HuH-7.5 (cell line): Measurements from ENCODE around the gene SPC24.

Experiments
- DNase-seq: peaks from one replicate; pipeline ENCODE4 v3.0.0; 2011; ENCODE audit warnings: low spot score

The SPC24 gene, protein sequence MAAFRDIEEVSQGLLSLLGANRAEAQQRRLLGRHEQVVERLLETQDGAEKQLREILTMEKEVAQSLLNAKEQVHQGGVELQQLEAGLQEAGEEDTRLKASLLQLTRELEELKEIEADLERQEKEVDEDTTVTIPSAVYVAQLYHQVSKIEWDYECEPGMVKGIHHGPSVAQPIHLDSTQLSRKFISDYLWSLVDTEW

DNA sequence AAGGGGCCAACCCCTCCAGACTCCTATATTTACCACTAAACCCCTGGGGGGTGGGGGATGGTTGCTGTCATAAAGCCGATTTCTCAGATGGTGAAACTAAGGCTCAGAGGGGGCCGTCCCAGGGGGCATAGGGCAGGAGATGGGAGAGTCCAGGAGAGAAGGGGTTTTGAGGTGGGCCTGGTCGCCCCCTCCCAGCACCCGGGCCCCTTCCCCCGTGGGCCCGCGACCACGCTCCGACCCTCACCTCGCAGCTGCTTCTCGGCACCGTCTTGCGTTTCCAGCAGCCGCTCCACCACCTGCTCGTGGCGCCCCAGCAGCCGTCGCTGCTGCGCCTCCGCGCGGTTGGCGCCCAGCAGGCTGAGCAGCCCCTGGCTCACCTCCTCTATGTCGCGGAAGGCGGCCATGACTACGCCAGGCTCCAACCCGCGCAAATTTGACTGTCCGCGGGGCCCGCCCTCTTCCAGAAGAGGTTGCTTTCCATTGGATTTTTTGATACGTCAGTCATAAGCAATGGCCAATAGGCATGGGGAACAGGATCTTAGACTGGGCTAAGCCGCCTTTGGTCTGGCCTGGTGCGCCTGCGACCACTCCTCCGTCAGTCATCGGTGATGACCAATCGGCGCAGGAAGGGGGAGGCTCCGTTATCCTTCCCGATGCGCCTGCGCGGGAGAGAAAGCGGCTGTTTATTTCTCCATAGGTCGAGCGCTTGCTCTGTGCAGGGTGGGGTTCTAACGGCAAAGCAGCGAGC lies at the start of gene SPC24:
Gene SPC24, minus strand, starts transcription at position 410 of the 748 bp plus-strand sequence. Its CDS starts 6 bp downstream, at position 404.
- DNase-seq, result peak; percentile 99

DNA sequence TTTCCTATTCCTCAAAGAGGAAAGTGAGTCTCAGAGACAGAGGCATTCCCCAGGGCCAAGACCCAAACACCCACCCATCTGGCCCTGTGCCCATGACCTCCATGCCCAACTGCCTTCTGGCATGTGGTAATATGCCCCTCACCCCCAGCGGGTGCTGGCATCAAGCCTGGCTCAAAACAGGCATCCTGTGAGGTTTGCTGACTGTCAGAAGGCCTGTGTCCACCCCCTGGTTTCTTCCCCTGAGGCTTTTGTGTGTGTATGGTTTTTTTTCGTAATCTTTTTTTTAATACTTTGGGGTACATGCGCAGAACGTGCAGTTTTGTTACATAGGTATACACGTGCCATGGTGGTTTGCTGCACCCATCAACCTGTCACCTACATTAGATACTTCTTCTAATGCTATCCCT lies 49.4 kb upstream of the SPC24 start:
- DNase-seq, result no peak

DNA sequence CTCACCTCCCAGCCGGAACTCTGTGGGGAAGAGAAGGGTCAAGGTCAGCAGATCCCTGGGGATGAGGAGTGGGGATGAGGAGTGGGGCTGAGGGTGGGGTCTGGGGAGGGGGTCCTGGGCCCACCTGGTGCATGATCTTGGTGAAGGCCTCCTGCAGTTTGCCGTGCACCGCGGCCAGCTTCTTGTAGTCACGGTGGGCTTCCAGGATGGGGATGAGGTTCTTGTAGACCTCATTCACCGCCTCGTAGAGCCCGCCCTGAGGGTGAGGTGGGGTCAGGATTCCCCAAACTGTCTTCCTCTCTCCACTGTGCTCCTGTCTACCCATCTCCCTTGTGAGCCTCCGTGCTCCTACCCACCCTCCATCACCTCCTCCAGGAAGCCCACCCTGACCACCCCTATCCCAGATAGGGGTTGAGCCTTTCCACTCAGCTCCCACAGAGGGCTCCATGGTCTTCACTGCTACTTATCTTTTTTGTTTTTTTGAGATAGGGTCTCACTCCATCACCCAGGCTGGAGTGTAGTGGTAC lies 48.6 kb upstream of the SPC24 start:
- DNase-seq, result no peak

DNA sequence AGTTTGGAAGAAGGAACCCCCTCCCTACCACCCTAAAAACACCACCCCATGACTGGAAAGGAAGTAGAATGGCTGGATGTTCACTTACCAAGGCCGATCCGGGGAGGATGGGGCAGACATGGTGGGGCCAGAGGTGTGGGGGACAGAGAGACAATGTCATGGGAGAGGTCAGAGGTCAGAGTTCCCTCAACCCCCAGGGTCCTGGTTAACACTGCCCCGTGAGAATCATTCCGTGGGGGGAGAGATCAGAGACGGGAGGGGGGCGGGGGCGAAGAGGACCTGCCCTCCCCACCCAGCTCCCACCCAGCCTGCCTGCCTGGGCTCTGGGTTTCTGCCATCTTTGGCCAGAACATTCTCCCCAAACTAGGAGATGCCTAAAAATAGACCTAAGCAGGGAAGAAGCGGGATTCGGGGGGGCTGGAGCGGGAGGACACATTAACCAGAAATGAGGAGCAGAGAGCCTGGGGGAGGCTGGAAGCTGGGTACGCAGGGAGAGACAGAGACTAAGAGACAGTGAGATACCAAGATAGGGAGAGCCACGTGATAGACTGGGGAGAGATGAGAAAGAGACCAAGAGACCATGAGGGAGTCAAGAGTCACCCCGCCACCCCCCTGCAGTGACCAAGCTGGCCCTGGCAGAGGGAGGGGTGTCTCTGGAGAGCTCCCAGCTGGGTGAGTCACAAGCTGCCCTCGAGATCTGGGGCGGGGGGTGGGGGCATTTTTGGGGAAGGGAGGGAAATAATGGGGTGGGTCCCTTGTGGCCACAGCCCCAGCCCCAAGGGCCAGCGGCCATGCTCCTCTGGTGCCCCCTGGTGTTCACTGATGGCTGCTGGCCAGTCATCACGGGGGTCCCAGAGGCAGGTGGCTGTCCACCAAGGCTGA lies 47.9 kb upstream of the SPC24 start:
- DNase-seq, result peak; percentile 88

DNA sequence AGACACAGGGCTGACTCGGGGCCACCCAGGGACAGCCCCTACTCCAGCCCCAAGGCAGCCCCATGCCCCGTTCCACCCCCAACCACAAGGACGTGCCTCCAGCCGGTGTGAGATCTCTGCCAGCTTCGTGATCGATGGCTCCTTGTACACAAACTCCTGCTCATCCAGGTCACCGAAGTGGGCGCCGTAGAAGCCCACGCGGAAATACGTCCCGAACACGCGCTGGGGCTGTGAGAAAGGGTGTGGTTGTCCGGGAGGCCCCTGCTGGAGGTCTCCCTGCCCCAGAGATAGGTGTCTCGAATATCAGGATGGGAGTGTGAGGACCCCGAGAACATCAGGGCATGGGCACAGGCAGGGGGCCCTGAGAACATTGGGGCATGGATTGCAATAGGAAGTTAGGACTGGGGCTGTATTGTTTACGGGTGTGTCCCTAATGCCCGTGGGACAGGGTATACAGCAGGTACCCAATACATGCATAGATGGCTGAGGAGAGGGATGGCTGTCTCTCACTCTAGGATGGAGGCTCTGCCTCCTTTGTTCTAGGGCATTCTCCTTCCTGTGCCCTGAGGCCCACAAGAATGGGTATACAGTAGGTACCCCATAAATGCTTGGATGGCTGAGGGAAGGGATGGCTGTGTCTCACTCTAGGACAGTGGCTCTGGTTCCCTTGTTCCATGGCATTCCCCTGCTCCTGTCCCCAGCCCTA lies 47.1 kb upstream of the SPC24 start:
- no peak for DNase-seq

DNA sequence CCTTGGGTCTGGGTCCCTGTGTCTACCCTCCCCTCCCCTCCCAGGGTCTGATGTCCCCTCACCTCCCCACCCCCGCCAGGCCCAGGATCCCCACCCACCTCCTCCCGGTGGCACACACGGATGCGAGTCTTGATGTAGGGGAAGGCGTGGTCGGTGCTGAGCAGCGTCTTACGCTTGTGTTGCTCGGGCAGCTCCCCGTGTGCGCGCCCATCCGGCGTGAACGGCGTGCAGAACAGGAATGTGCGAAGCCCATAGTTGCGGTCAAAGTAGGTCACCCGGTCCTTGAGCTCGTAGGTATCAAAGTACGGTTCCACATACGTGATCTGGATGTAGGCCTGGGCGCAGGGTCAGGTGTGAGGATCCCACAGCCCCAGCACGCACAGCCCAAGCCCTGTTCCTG lies 46.2 kb upstream of the SPC24 start:
- DNase-seq, result no peak

DNA sequence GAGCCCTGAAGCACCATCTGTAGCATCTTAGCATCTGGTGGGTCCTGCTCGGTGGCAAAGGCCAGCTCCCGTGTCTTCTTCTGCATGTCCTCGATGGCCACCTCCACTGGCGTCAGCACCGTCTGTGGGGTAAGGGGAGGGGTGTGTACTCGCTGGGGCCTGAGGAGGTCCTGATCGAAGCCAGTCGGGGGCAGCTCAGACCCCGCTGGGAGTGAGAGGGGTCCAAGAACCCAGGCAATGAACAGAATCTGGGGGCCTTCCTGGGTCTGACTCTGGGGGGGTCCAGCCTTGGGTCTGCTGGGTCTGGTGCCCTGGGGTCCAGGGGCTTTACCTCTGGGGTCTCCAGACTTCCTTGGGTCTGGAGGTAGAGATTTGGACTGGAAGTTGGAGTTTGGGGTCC lies 45.3 kb upstream of the SPC24 start:
- DNase-seq, result no peak

DNA sequence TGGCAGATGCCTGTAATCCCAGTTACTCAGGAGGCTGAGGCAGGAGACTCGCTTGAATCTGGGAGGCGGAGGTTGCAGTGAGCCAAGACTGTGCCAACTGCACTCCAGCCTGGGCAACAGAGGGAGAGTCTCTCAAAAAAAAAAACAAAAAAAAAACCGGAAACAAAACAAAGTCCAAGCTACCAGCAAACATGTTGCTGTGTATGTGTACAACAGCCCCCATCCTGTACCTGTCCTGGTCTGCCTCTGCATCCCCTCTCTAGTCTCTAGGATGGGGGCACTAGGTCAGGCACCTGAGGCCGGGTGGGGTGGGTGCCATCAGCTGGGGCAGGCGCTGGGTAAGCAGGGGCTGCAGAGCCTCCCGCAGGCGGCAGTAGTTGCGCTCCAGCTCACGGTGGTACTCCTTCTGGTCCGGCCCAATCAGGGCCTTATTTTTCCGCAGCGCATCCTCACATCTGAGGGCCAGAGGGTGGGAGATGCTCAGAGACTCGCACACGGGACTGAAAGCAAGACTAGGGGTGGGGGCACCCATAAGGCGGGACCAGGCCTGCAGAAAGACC lies 44.5 kb upstream of the SPC24 start:
- DNase-seq, result no peak

DNA sequence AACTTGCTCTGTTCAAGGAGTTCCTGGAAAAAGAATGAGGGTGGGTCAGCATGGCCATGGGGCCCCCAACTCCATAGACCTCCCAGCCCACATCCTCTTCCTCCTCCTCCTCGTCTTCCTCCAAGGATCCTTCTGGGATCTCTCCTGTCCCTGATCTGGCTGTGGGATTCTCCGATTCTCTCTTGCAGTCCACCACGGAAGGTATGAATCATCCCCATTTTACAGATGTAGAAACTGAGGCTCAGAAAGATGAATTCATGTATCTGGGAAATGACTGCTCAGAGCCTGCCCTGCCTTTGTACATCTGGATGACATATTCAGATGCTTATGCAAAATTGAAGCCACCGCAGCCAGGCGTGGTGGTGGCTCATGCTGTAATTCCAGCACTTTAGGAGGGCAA lies 43.9 kb upstream of the SPC24 start:
- no peak for DNase-seq

DNA sequence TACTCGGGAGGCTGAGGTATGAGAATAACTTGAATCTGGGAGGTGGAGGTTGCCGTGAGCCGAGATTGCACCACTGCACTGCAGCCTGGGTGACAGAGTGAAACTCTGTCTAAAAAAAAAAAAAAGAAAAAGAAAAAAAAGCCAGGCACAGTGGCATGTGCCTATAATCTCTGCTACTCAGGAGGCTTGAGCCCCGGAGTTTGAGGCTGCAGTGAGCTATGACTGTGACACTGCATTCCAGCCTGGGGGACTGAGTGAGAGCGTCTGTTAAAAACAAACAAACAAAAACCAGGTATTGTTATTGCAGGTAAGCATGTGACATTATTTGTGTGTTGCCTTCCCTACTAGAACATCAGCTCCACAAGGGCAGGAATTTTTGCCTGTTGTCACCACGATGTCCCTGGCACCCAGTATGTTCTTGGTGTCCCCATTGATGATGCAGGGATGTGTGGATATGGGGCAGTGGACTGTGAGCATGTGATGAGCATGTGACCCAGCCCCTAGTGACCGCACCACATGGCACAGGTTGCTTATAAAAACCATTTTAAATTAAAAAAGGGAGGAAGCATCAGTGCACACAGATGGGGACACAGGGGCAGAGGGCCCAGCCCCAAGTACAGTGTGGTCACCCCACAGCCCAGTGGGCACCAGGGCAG lies 43.3 kb upstream of the SPC24 start:
- DNase-seq, result no peak

DNA sequence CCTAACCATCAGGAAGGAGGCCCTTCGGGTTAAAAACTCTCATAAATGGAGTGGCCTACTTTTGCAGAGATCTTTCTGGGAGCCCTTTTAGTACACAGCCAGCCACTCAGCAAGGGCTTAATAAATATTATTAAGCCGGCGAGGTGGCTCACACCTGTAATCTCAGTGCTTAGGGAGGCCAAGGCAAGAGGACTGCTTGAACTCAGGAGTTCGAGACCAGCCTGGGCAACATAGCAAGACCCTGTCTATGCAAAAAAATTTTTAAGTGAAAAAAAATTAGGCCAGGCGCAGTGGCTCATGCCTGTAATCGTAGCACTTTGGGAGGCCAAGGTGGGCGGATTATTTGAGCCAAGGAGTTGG lies 42.6 kb upstream of the SPC24 start:
- no peak for DNase-seq

DNA sequence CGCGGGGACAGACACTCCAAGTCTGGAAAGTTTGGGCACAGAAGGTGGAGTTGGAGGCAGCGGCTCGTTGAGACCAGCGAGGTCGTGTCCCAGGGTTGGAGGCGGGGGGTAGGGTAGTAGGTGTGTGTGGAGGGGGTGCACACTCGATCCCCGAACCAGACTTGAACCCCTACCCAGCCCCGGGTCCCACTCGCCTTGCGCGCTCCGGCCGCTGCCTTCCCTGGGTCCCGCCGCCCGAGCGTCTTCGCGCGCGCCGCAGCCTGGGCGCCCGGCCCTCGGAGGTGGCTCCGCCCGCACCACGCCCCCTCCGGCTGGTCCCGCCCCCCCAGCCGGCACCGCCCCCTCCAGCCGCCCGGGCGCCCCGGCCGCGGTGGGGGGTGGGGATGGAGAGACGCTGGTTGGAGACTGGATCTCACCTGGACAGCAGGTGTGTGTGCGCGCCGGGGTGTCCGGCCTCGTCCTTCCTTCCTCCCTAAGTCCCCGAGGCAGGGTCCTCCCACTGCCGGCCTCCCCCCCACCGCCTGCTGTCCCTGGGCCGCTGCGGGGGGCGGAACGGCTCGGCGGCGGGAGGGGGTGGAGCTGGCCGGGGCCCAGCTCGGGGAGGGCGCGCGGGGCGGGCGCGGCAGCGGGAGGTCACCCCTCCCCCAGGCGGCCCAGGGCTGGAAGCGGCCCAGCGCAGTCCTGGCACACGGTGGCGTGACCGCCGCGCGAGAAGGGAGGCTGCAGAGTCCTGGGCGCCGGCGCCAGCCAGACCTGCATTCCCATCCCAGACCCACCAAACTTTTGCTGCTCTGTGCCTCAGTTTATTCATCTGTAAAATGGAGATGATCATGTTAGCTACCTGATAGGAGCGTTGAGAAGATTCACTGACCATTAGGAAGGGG lies 42.0 kb upstream of the SPC24 start, which contains the start of gene KANK2:
Gene KANK2, minus strand, starts transcription at position 255 of the 884 bp plus-strand sequence. CDS start 3,034 bp downstream, outside the sequence.
- DNase-seq, result peak; percentile 99

DNA sequence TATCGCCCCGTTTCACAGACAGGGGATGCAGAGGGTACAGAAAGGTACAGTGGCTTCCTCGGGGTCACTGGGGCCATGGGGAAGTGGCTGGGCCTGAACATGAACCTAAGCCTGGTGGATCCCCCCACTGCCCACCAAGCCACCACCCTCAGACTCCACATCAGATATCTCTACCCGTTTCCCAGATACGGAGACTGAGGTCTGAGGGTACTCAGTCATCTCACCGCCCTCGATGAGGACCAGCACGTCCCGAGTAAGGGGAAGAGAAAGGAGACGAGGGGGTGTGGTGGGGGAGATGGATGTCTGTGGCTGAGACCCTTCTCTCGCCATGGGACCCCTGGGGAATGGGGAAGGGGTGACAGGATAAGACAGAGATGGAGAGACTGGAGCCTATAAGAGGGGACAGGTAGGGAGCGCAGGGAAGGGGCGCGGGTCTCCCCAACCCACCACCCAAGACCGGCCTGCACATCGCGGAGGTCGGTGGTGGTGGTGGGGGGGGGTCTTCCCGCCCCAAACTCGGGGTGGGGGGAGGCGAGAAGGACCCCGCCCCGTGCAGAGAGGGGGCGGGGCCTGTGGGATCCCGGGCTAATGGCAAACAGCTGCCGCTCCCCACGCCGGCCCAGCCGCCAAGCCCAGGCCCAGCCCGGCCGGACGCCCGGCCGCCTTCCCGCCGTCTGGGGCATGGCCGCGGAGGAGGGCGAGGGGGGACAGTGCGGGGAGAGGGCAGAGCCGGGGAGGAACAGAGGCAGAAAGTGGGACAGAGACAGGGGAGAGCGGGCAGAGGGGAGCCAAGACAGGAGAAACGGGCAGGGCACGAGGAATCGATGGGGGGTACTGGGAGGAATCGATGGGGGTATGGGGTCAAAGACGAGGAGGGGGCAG lies 41.1 kb upstream of the SPC24 start:
- peak; percentile 73 for DNase-seq

DNA sequence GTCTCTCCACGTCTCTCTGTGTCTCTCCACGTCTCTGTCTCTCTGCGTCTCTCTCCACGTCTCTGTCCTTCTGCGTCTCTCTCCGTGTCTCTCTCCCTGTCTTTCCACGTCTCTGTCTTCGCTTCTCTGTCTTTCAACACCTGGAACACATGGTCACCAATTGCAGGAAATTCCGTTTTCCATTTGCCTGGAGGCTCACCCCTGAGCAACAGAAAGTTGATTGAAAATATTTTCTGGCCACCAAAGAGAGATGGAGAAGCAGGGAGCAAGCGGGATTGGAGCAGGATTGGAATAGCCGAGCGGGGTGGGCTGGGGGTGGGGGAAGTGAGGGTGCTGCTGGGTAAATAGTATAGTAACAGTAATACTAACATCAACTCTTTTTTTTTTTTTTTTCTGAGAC lies 40.1 kb upstream of the SPC24 start:
- no peak for DNase-seq

DNA sequence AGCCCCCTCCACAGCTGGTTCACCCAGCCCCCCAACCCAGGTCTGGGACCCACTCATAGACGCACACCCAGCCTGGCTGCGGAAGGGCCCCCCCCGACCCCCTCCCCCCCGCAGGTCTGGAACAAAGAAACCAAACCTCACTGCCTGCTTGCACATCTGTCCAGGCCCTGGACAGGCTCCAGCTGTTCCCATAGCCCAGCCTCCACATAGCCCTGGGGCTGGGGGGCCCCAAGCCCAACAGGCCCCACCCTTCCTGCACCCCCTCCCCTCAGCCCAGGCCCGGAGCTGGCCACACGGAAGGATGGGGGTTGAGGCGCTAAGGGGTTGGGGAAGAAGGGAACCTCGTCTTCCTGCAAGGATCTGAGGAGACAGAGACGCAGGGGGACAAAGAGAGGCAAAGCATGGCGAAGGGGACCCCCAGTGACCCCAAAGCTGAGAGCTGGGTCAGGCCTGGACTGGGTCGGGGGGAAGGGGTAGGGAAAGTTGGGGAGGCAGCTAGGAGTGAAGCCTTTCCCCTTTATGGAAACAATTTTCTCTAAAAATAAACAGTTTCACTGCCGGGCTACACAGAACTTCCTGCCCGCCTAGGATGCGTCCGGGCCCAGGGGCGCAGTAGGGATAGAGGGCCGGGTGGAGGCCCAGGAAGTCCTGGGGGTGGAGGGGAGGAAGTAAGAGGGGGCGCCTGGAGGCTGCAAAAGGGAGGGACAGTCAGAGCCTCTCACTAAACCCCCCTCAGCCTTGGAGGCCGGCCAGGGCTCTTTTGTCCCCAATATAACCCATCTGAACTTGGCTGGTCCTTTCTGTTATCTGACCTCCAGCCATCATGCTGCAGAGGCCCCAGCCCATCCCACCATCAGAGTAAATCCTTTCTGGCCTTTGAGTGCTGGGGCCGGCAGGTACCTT lies 39.3 kb upstream of the SPC24 start:
- no peak for DNase-seq

DNA sequence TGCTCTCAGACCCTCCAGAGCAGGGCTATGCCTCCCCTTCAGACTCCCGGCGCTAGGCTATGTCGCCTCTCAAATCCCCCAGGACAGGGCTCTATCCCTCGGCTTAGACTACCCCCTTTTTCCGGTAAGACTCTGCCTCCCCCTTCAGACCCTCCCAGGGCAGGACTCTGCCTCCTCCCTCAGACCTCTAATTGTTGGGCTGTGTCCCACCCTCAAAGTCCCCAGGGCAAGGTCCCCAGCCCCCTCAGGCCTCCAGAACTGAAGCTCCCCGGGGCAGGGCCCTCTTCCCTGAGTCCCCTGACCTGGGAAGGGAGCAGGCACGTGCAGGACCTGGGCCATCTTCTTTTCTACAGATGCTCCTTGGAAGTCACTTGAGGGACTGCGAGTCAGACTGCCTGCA lies 38.6 kb upstream of the SPC24 start:
- no peak for DNase-seq

DNA sequence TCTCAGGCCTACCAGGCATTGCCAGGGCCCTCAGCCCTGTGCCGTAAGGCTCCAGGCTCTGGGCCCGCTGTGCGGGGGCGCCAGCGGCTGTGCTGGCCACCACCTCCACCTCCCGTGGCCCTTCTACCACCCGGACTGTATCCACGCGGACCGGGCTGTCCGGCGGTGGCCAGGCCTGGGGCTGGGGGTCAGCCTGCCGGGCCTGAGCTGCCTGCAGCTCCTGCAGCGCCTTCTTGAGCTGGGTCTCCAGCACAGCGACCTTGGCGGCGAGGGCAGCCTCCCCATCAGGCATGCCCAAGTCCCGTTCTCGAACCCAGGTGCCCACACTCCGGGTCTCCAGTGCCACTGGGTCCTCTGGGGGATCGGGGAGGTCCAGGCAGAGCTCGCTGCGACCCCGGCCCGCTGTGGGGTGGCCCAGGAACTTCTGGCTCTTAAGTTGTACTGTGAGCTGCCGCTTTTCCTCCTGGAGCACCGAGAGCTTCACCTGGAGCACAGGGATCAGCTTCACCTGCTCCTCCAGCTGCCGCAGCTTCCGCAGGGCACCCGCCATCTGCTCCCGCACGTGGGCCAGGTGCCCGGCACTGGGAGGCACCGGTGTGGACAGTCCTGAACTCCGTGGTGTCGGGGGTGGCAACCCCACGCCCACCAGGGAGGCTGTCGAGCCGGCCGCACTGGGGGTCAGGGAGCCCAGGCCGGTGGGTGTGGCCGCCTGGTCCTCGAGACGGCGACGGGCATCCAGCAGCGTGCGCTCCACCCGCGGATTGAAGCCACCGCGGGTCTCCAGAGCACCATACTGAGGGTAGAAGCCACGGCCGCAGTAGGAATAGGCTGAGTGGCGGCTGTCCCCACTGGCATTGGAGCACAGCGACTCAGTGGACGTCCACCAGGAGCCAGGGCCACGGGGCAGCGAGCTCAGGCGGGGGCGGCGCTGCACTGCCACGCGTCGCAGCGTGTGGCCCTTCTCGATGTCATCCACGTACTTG lies 37.7 kb upstream of the SPC24 start:
- DNase-seq, result no peak
